GM18861 (cell line): ENCODE results near the gene TAF4.
"Not testable (repeated sequence)": the region's sequence is repeated elsewhere in the genome, so short reads cannot be mapped to it uniquely, and the experiment has no call there.

Experiments
- ATAC-seq: cut with Tn5 transposase; IDR thresholded peaks from one replicate; pipeline ENCODE4 v1.9.1; 2021; ENCODE audit not compliant: unreplicated experiment

TAF4 gene

GRCh38 chr20:62080249-62080990, 14.7 kb upstream of the TAF4 start:
- no peak for ATAC-seq

- no peak for ATAC-seq
These were observed 13.5 kb upstream of the TAF4 start for GRCh38 chr20:62079166-62079565.

GRCh38 chr20:62073323-62073722, 7.6 kb upstream of the TAF4 start:
- no peak for ATAC-seq

- ATAC-seq = not testable (repeated sequence)
These were observed 6.2 kb upstream of the TAF4 start for GRCh38 chr20:62071669-62072430.

- ATAC-seq = no peak
These were observed 4.1 kb upstream of the TAF4 start for GRCh38 chr20:62069741-62070216.

GRCh38 chr20:62068997-62069396, 3.3 kb upstream of the TAF4 start:
- no peak for ATAC-seq

DNA sequence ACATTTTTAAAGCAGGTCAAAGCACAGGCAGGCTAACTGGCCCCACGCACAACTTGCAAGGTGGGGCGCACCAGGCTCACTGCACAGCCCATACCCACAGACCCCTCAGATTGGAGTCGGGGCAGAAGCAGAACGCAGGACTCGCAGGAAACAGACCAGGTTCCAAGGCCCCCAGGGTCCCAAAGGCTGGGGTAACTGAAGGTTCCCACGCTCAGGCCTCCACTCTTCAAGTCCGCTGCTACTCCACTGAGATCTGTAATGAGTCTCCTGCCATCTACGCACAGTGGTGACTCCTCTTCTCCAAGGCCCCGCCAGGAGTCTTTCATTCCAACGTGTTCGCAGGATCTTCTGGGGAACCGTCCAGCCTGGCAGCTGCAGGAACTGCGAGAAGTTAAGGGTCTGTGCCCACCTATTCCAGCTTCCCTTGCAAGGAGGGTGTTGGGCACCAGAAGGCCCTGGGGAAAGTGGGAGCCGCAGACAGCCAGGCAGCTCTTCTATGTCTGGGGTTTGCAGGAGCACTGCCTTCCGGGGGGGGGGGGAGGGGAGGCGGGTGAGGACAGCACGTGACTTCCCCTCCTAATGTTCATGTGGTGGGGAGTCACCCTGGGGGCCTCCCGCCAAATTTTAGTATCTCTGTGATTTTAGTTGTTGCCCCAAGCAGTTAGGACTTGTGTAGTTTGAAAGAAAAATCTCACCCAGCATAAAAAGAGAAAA, 2.0 kb upstream of the TAF4 start:
- no peak for ATAC-seq

DNA sequence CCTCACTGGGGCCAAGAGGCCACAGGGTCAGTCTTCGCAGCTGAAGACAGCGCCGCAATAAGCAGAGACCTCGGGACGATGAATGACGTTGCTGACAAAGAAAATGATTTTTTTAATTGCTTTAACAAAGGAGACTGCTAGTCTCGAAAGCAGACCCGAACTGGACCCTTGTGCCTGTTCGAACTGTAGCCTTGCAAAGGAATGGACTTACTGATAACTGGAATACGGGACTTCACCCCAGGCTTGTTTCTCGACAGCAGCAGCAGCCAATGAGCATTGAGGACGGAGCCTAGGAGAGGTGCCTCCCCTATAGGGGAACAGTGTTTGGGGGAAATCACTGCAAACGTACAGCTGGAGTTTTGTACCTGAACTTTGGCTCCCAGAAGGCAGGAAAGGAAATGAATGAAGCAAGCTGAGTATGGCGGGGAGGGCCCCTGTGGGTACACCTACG, 1.3 kb upstream of the TAF4 start:
- peak; percentile 5 for ATAC-seq

DNA sequence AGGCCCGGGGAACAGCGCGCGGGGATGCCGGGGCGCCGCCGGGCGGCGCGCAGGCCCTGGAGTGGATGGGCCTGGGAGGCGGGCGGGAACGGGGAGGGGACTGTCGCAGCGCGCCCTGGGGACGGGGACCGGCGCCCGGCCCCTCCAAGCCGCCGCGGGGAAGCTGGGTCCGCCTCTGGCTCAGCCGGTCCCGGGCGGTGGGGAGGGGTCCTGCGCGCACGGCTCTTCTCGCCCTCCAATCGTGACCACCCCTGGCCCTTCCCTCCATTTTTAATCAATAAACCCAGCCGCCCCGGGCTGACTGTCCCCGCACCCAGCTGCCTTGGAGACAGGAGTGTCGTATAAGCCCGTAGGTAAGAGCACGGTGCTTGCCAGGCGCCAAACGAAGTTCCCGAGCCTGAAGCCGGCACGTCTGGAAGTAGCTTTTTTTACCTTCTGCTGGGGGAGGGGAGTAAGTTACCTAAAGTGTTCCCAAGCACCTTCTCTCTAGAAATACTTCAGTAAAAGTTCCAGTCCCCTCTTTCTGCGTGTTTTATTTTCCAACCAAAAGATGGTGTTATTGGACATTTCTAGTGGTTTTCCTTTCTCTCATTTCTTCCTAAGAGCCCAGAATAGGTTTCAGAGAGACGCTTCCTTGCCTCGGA, 780 bp upstream of the TAF4 start:
- peak; percentile 25 for ATAC-seq

DNA sequence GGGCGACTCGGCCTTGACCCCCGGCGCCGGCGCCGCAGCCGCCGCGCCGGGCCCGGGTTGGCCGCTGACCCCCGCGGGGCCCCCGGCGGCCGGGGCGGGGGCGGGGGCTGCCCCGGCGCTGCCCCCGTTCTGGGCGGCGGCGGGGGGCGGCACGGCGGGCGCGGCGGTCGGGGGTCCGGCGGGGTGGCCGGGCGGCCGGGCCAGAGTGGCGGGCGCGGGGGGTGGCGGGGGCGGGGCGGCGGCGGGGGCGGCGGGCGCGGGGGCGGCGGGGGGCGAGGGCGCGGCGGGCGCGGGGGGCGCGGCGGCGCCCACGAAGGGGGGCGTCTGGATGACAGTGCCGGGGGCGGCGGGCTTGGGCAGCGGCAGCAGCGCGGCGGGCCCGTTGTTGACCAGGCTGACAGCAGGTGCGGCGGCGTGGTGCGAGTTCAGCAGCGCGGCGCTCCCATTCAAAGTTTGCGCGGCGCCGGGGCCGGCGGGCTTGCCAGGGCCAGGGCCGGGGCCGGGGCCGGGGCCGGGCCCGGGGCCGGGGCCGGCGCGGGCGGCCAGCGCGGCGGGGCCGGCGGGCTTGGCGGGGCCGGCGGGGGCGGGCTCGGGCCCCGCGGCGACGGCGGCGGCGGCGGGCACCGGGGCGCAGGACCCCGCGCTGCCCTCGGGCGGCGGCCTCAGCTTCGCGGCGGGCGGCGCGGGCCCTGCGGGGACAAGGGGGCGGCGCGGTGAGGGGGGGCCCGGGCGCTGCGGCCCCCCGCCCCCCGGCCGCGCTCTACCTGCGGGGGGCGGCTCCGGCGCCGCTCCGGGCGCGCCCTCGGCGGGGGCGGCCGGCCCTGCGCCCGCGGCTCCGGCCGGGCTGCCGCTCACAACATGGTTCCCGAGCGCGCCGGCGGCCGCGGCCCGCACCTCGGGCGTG, 659 bp downstream of the TAF4 start:
- ATAC-seq = peak; percentile 25

- no peak for ATAC-seq
These were observed 1.5 kb downstream of the TAF4 start for GRCh38 chr20:62063981-62064769.

DNA sequence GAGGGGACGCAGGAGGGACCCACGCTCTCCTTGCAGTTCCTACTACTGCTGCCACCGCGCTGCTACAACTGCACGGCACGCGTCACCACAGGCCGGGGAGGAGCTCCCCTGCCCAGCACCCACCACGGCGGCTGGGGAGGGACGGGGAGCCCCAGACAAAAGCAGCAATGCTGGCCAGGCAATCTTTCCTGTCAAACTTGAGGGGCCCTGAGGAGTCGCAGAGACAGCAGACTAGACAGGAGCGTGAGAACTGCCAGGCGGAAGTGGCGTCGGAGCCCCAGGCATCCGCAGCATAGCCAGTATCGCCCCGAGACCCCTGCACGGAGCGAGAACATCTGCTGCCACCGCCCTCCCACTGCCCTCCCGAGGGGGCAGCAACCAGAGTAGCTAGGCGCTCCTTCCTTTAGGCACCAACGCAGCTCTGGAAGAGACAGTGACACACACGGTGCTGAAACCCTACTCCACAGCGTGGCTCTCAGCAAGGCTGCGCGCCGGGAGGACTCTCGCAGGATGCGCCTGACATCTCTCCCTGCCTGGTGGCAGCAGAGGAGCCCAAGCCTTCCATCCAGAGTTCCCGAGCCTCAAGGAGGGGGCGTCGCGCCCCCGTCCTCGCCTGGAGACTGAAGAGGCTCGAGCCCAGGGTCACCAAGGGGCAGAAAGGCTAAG, 2.2 kb downstream of the TAF4 start:
- no peak for ATAC-seq

GRCh38 chr20:62062661-62063314, 2.9 kb downstream of the TAF4 start:
- no peak for ATAC-seq

DNA sequence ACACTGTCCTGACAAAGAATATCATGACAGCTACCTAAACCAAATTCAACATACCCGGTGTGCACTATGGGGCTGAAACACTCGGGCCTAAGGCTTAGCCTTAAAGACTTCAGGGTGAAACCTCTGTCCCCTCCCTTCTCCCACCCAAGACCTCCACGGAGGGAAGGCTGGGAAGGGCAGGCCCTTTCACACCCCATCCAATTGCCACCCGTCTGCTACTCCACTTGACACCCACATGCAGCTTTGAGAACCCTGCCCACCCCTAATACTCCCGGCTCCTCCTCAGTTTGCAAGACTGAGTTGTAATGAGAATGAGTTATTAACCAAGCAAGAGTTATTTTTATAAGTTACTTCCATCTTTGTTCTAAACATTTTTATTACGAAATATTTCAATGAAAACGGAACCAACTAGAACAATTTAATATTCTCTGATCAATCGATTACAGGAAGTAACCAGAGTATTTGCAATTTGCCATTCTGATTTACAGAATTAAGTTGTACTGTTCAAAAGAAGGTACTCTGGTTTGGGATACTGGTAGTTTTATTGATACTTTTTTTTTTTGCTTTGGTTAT, 3.7 kb downstream of the TAF4 start:
- ATAC-seq = no peak

DNA sequence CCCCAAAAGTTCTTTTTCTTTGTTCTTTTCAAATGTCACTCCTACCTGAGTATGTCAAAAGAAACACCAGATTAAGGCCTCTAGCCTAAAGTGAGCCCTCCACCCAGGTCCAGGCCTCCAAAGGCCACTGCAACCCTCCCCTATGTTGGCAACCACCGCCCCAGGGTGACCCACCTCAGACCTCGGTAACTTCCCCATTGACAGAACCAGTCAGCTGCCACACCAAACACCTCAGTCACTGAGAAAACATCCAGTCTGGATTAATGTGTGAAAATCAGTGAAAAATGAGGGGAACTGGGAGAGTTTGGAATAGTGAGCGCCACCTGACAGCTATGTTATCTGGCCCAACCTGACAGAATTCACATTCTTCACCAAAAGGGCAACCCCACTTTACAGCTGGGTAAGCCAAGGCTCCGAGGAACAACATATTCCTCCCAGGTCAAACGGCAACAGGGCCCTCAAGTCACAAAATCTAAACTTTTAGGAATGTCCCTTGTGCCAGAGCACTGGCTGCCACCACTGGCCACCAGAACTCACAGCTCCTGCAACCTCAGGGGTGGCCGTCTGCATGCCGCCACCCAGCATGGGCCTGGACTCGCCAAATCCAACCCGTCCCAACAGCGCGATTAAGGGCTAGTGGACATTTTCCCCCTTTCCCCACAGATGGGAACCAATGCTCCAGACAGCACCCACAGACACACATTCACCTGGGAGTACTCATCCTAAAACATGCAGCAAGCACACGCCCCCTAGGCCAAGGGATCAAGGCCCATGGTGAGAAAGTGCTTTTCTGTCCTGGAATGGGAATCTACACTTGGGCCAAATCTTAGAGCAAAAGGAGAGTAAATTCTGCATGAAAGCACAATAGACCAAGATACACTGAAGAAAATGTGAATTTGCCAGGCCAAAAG, 4.8 kb downstream of the TAF4 start:
- no peak for ATAC-seq

DNA sequence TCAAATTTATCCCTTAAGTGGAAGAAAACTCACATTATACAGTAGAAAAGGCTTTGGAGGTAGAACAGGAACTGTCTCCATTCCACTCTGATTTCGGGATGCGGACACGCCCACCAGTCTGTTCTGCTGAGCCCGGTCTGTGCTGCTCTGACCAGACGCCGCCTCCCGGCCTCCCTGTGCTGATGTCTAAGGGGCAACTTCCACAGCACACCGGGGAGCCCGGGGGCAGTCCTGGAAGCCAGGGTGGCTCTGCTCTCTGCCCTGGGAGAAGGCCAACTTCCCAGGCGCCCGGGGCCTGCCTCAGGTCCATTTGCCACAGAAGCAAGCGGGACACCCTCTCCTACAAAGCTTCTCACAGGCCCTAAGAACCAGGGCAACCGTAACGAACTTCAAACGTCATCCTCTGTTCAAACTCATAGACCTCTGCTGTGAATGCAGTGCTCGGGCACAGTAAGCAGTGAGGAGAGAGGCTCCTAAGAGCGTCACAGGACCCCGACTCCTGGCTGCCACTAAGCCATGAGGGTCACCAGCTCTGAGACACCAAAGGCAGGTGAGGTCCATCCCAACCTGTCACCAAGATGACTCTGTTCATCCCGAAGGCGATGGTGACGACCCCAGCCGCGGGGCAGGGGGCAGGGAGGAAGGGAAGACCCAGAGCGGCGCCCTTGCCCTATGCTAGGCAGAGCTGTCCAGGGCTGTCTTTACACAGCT, 5.6 kb downstream of the TAF4 start:
- no peak for ATAC-seq
